Measurements from ENCODE around the gene FAM81B. TPM values are rescaled to one million over a fixed set of nuclear protein-coding genes. Genes with fewer than 3 reads are reported as not detected.

The FAM81B gene
- total RNA-seq, 1 donor from 2014 or later, result 1.0 TPM

DNA sequence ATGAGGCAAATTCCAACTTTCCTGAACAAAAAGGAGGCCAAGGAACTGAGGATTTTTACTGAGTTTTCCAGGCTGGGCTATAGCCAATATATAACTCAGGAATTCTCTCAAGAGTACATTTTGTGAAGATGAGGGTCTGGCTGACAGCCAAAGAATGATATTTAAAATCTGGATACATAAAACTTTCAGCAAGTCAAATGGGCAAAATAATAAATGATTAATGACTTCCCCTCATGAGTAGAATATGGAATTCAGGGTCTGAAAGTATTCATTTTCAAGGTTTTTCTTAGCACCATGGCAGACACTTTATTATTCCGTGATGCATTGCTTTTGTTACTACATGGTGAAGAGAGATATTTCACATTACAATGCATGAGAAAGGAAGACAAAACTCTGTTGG lies 7.8 kb downstream of the FAM81B start:
- Histone ChIP-seq H3K4me3 (ENCODE audit: low read length in 3 of 3) (no peak overlapping the region), H3K9me3 (ENCODE audit: control insufficient read depth in 3 of 3, low read length in 3 of 3) (no peaks in the 10 kb centered on the region), H3K9ac (ENCODE audit: low read depth in 1 of 3, low read length in 3 of 3) (no peak overlapping the region), H3K4me1 (ENCODE audit: control insufficient read depth in 3 of 3, insufficient read depth in 3 of 3, low read length in 3 of 3) (no peaks in the 10 kb centered on the region), H3K36me3 (ENCODE audit: control insufficient read depth in 3 of 3, insufficient read depth in 3 of 3, low read length in 3 of 3) (no peaks in the 10 kb centered on the region), H3K27ac (ENCODE audit: low read depth, low read length) (no peak overlapping the region), H3K27me3 (ENCODE audit: control insufficient read depth in 3 of 3, insufficient read depth in 3 of 3, low read length in 3 of 3) (no peaks in the 10 kb centered on the region)

DNA sequence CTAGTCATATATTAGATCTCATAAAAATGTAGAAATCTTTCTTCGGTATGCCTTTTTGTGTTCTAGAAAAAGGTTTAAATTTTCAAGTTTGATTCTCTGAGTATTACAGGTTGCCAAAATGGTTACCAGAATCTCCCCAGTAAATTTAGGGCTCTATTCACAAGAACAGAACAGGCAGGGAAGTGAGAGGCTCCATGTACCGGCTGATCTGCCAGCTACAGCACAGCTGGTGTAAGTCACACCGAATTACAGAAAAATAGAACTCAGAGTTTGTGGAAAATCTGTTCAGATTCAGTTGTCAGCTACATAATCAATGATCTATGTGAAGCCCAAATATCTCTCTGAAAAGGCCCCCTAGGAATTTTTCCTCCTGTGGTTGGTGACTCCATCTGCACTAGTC lies 10.5 kb downstream of the FAM81B start:
- no peaks in the 10 kb centered on the region for H3K36me3 ChIP-seq (ENCODE audit: control insufficient read depth in 3 of 3, insufficient read depth in 3 of 3, low read length in 3 of 3)
- H3K27me3 ChIP-seq (ENCODE audit: control insufficient read depth in 3 of 3, insufficient read depth in 3 of 3, low read length in 3 of 3), result no peaks in the 10 kb centered on the region
- no peak overlapping the region for H3K9ac ChIP-seq (ENCODE audit: low read depth in 1 of 3, low read length in 3 of 3)
- no peak overlapping the region for H3K4me3 ChIP-seq (ENCODE audit: low read length in 3 of 3)
- H3K4me1 ChIP-seq (ENCODE audit: control insufficient read depth in 3 of 3, insufficient read depth in 3 of 3, low read length in 3 of 3), result no peaks in the 10 kb centered on the region
- H3K9me3 ChIP-seq (ENCODE audit: control insufficient read depth in 3 of 3, low read length in 3 of 3), result no peaks in the 10 kb centered on the region
- no peak overlapping the region for H3K27ac ChIP-seq (ENCODE audit: low read depth, low read length)

DNA sequence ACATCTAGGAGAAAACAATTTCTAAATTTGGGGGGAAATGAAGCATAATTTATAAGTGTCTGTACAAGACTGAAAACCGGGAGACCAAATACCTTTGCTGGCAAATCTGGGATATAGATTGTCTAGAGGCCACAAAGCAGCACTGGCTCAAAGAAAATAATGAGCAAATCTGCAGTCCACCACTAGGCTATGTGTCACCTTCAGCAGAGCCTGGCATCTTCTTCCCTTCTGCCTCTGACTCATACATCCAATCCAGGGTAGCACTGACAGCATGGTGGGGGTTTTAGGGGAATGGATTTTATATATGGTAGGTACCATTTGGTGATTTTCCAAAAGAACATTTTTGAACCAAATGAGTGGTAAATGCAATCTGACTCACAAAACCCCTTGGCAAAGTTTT lies 12.8 kb downstream of the FAM81B start:
- Histone ChIP-seq H3K36me3 (ENCODE audit: control insufficient read depth in 3 of 3, insufficient read depth in 3 of 3, low read length in 3 of 3) (no peaks in the 10 kb centered on the region), H3K4me3 (ENCODE audit: low read length in 3 of 3) (no peak overlapping the region), H3K9me3 (ENCODE audit: control insufficient read depth in 3 of 3, low read length in 3 of 3) (no peaks in the 10 kb centered on the region), H3K27ac (ENCODE audit: low read depth, low read length) (no peak overlapping the region), H3K4me1 (ENCODE audit: control insufficient read depth in 3 of 3, insufficient read depth in 3 of 3, low read length in 3 of 3) (no peaks in the 10 kb centered on the region), H3K9ac (ENCODE audit: low read depth in 1 of 3, low read length in 3 of 3) (no peak overlapping the region), H3K27me3 (ENCODE audit: control insufficient read depth in 3 of 3, insufficient read depth in 3 of 3, low read length in 3 of 3) (no peaks in the 10 kb centered on the region)

DNA sequence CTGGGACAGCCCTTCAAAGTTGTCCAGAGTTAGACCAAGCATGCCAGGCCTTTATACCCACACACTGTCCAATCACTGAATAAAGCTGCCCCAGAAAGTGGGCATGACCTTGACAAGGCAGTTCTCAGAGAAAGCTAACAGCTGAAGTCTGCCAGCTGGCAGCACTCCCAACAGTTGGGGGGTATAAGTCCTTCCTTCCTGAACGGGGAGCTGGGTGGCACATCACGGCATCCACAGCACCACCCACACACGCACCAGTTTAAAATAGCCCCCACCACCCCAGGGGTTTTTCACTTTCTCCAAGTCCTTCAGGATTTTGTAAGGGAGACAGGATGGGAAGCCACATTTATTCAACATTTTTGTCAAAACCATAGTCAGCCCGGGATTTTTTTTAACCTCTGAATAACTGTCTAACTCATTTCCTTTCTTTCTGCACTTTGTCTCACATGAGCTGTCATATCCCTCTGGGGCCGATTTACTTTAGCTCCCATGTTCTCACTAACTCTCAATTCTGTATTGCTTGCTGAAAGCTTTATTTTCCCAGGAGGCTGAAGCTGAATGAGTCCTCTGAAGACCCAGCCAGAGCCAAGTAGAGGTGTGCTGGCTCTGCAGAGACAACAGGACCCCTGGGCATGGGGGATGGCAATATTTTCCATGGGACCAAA lies 15.4 kb downstream of the FAM81B start:
- no peaks in the 10 kb centered on the region for H3K9me3 ChIP-seq (ENCODE audit: control insufficient read depth in 3 of 3, low read length in 3 of 3)
- no peaks in the 10 kb centered on the region for H3K27me3 ChIP-seq (ENCODE audit: control insufficient read depth in 3 of 3, insufficient read depth in 3 of 3, low read length in 3 of 3)
- H3K36me3 ChIP-seq (ENCODE audit: control insufficient read depth in 3 of 3, insufficient read depth in 3 of 3, low read length in 3 of 3), result no peaks in the 10 kb centered on the region
- H3K27ac ChIP-seq (ENCODE audit: low read depth, low read length), result no peak overlapping the region
- no peak overlapping the region for H3K9ac ChIP-seq (ENCODE audit: low read depth in 1 of 3, low read length in 3 of 3)
- no peak overlapping the region for H3K4me3 ChIP-seq (ENCODE audit: low read length in 3 of 3)
- H3K4me1 ChIP-seq (ENCODE audit: control insufficient read depth in 3 of 3, insufficient read depth in 3 of 3, low read length in 3 of 3), result no peaks in the 10 kb centered on the region

DNA sequence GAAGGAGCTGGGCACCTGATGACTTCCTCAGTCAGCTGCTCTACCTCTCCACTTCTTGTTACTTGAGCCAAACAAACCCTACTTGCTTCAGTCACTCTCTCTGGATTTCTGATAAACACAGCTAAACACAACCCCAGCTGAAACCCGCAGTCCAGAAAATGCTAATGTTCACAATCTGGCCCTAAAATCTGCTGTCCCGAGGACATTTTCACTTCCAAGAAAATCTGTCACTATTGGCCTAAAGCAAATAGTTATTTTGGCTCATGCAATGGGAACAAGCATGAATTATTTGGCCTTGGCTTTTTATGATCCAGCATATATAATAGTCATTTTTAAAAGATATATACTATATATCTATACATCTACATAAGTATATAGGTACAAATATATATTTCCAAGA lies 19.1 kb downstream of the FAM81B start:
- Histone ChIP-seq H3K36me3 (ENCODE audit: control insufficient read depth in 3 of 3, insufficient read depth in 3 of 3, low read length in 3 of 3) (no peaks in the 10 kb centered on the region), H3K27ac (ENCODE audit: low read depth, low read length) (no peak overlapping the region), H3K9me3 (ENCODE audit: control insufficient read depth in 3 of 3, low read length in 3 of 3) (no peaks in the 10 kb centered on the region), H3K4me3 (ENCODE audit: low read length in 3 of 3) (no peak overlapping the region), H3K9ac (ENCODE audit: low read depth in 1 of 3, low read length in 3 of 3) (no peak overlapping the region), H3K4me1 (ENCODE audit: control insufficient read depth in 3 of 3, insufficient read depth in 3 of 3, low read length in 3 of 3) (no peaks in the 10 kb centered on the region), H3K27me3 (ENCODE audit: control insufficient read depth in 3 of 3, insufficient read depth in 3 of 3, low read length in 3 of 3) (no peaks in the 10 kb centered on the region)

DNA sequence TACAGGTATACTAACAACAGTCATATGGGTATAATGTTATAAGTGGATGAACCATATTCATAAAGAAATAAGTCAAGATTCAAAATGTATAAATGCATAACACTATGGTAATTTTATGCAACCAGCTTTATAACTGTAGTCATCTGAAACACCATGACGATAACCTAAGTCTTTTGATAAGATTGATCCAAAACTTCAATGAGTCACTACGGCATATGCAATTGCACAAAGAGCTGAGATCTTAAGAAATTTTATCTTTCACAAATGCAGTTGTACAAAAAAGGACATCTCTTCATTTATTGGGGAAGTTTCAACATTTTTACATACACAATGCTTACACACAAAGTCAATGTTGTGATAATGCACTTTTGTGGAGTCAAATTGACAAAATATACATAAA lies 20.3 kb downstream of the FAM81B start:
- H3K9ac ChIP-seq (ENCODE audit: low read depth in 1 of 3, low read length in 3 of 3), result no peak overlapping the region
- H3K27ac ChIP-seq (ENCODE audit: low read depth, low read length), result no peak overlapping the region
- no peaks in the 10 kb centered on the region for H3K27me3 ChIP-seq (ENCODE audit: control insufficient read depth in 3 of 3, insufficient read depth in 3 of 3, low read length in 3 of 3)
- H3K4me3 ChIP-seq (ENCODE audit: low read length in 3 of 3), result no peak overlapping the region
- no peaks in the 10 kb centered on the region for H3K36me3 ChIP-seq (ENCODE audit: control insufficient read depth in 3 of 3, insufficient read depth in 3 of 3, low read length in 3 of 3)
- H3K4me1 ChIP-seq (ENCODE audit: control insufficient read depth in 3 of 3, insufficient read depth in 3 of 3, low read length in 3 of 3), result no peaks in the 10 kb centered on the region
- H3K9me3 ChIP-seq (ENCODE audit: control insufficient read depth in 3 of 3, low read length in 3 of 3), result no peaks in the 10 kb centered on the region

DNA sequence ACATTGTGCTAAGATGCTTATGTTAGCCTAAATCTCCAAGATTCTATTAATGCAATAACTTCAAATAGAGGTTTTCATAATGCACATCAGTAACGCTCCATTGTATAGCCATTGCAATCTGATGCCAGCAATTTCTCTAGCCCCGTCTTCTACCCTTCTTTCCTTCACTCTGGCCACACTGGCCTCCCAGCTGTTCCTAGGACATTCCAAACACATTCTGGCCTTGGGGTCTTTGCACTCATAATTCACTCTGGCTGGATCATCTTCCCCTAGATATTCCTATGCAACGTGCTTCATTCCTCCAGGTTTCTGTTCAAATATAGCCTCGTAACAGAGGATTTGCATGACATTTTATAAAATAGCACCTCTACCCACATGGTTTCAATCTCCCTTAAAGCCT lies 23.3 kb downstream of the FAM81B start:
- H3K27ac ChIP-seq (ENCODE audit: low read depth, low read length), result no peak overlapping the region
- no peaks in the 10 kb centered on the region for H3K9me3 ChIP-seq (ENCODE audit: control insufficient read depth in 3 of 3, low read length in 3 of 3)
- no peak overlapping the region for H3K4me3 ChIP-seq (ENCODE audit: low read length in 3 of 3)
- no peaks in the 10 kb centered on the region for H3K27me3 ChIP-seq (ENCODE audit: control insufficient read depth in 3 of 3, insufficient read depth in 3 of 3, low read length in 3 of 3)
- H3K9ac ChIP-seq (ENCODE audit: low read depth in 1 of 3, low read length in 3 of 3), result no peak overlapping the region
- no peaks in the 10 kb centered on the region for H3K4me1 ChIP-seq (ENCODE audit: control insufficient read depth in 3 of 3, insufficient read depth in 3 of 3, low read length in 3 of 3)
- no peaks in the 10 kb centered on the region for H3K36me3 ChIP-seq (ENCODE audit: control insufficient read depth in 3 of 3, insufficient read depth in 3 of 3, low read length in 3 of 3)

DNA sequence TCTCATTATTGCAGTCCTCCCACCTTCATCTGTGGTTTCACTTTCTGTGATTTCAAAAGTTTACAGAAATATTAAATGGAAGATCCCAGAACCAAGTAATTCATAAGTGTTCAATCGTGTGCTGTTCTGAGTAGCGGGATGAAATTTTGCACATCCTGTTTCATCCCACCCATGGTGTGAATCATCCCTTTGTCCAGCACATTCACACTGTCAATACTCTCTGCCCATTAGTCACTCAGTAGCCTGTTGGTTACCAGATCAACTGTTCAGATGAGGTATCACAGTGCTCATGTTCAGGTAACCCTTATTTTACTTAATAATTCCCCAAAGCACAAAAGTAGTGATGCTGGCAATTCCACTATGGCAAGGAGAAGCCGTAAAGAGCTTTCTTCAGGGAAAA lies 26.8 kb downstream of the FAM81B start:
- no peaks in the 10 kb centered on the region for H3K27me3 ChIP-seq (ENCODE audit: control insufficient read depth in 3 of 3, insufficient read depth in 3 of 3, low read length in 3 of 3)
- H3K4me3 ChIP-seq (ENCODE audit: low read length in 3 of 3), result no peak overlapping the region
- no peaks in the 10 kb centered on the region for H3K4me1 ChIP-seq (ENCODE audit: control insufficient read depth in 3 of 3, insufficient read depth in 3 of 3, low read length in 3 of 3)
- no peaks in the 10 kb centered on the region for H3K9me3 ChIP-seq (ENCODE audit: control insufficient read depth in 3 of 3, low read length in 3 of 3)
- no peak overlapping the region for H3K9ac ChIP-seq (ENCODE audit: low read depth in 1 of 3, low read length in 3 of 3)
- H3K36me3 ChIP-seq (ENCODE audit: control insufficient read depth in 3 of 3, insufficient read depth in 3 of 3, low read length in 3 of 3), result no peaks in the 10 kb centered on the region
- no peak overlapping the region for H3K27ac ChIP-seq (ENCODE audit: low read depth, low read length)

DNA sequence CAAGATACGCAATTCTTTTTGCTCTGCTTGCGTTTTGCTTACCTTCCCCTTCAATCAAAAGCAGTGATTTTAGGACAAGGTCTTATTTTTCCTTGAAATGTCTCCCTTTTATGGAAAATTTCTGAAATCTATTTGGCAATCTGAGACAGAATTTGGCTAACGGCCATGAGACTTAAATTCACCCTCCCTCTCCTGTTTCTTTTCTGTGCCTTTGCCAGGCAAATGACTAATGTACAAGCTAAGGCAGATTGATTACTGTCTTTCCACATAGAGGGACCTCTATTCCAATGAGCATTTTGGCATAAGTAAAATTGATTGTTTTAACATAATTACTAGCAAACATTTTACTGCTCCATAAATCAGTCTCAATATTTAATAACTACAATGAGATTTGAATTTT lies 31.7 kb downstream of the FAM81B start:
- Histone ChIP-seq H3K27ac (ENCODE audit: low read depth, low read length) (no peak overlapping the region), H3K4me1 (ENCODE audit: control insufficient read depth in 3 of 3, insufficient read depth in 3 of 3, low read length in 3 of 3) (no peaks in the 10 kb centered on the region), H3K36me3 (ENCODE audit: control insufficient read depth in 3 of 3, insufficient read depth in 3 of 3, low read length in 3 of 3) (no peaks in the 10 kb centered on the region), H3K9me3 (ENCODE audit: control insufficient read depth in 3 of 3, low read length in 3 of 3) (no peaks in the 10 kb centered on the region), H3K9ac (ENCODE audit: low read depth in 1 of 3, low read length in 3 of 3) (no peak overlapping the region), H3K27me3 (ENCODE audit: control insufficient read depth in 3 of 3, insufficient read depth in 3 of 3, low read length in 3 of 3) (no peaks in the 10 kb centered on the region), H3K4me3 (ENCODE audit: low read length in 3 of 3) (no peak overlapping the region)

DNA sequence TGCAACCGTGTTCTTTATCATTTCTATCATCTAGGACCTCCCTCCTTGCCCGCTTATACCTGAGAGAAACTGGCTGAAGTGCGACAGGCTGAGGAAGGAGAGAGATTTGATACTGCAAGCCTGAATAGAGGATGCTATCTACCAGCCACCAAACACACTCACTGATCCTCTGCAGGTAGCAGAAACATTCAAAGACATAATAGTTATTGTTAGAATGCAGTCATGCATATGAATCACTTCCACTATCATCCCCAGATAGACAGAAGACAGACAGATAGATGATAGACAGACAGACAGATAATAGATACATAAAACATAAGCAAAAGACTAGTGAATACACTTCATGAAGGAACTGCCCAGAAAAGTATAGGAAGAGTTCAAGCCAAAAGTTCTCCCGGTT lies 32.9 kb downstream of the FAM81B start:
- H3K4me1 ChIP-seq (ENCODE audit: control insufficient read depth in 3 of 3, insufficient read depth in 3 of 3, low read length in 3 of 3), result no peaks in the 10 kb centered on the region
- H3K27me3 ChIP-seq (ENCODE audit: control insufficient read depth in 3 of 3, insufficient read depth in 3 of 3, low read length in 3 of 3), result no peaks in the 10 kb centered on the region
- H3K36me3 ChIP-seq (ENCODE audit: control insufficient read depth in 3 of 3, insufficient read depth in 3 of 3, low read length in 3 of 3), result no peaks in the 10 kb centered on the region
- no peak overlapping the region for H3K4me3 ChIP-seq (ENCODE audit: low read length in 3 of 3)
- no peaks in the 10 kb centered on the region for H3K9me3 ChIP-seq (ENCODE audit: control insufficient read depth in 3 of 3, low read length in 3 of 3)
- no peak overlapping the region for H3K27ac ChIP-seq (ENCODE audit: low read depth, low read length)
- no peak overlapping the region for H3K9ac ChIP-seq (ENCODE audit: low read depth in 1 of 3, low read length in 3 of 3)

DNA sequence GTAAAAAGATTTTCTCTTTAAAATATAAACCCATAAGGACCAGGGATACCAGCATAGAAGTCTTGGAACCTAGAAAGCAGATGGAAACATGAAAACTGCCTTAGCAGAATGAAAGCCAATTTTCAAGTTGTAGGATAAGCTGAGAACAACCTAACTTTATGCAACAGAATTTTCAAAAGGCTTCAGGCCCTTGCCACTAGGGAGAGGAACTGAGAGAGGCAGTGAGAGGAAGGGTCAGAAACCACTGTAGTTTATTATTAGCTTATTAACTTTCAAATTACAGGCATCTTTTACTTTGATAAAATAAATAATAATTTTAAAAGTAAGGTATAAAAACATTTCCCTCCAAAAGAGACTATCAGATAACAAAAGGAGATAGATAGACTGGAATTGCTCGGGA lies 33.4 kb downstream of the FAM81B start:
- H3K4me1 ChIP-seq (ENCODE audit: control insufficient read depth in 3 of 3, insufficient read depth in 3 of 3, low read length in 3 of 3), result no peaks in the 10 kb centered on the region
- no peak overlapping the region for H3K9ac ChIP-seq (ENCODE audit: low read depth in 1 of 3, low read length in 3 of 3)
- no peaks in the 10 kb centered on the region for H3K9me3 ChIP-seq (ENCODE audit: control insufficient read depth in 3 of 3, low read length in 3 of 3)
- H3K27ac ChIP-seq (ENCODE audit: low read depth, low read length), result no peak overlapping the region
- H3K27me3 ChIP-seq (ENCODE audit: control insufficient read depth in 3 of 3, insufficient read depth in 3 of 3, low read length in 3 of 3), result no peaks in the 10 kb centered on the region
- no peaks in the 10 kb centered on the region for H3K36me3 ChIP-seq (ENCODE audit: control insufficient read depth in 3 of 3, insufficient read depth in 3 of 3, low read length in 3 of 3)
- no peak overlapping the region for H3K4me3 ChIP-seq (ENCODE audit: low read length in 3 of 3)

All from skeletal muscle tissue (tissue), 4 donors.